ENCODE data around the gene LGI2.

DNA sequence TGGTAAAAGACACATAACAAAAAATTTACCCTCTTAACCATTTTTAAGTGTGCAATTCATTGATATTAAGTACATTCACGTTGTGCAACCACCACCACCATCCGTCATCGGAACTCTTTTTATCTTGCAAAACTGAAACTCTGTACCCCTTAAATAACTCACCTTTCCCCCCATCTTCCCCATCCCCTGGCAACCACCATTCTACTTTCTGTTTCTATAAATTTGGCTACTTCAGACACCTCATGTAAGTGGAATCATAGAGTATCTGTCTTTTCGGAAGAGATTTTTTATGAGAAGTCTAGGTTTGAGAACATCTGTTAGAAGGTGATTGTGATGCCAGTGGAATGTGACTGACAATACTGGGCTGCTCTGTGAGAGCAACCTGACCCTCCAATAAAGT lies 78.1 kb downstream of the LGI2 start:
- TF ChIP-seq, protein P1, sequence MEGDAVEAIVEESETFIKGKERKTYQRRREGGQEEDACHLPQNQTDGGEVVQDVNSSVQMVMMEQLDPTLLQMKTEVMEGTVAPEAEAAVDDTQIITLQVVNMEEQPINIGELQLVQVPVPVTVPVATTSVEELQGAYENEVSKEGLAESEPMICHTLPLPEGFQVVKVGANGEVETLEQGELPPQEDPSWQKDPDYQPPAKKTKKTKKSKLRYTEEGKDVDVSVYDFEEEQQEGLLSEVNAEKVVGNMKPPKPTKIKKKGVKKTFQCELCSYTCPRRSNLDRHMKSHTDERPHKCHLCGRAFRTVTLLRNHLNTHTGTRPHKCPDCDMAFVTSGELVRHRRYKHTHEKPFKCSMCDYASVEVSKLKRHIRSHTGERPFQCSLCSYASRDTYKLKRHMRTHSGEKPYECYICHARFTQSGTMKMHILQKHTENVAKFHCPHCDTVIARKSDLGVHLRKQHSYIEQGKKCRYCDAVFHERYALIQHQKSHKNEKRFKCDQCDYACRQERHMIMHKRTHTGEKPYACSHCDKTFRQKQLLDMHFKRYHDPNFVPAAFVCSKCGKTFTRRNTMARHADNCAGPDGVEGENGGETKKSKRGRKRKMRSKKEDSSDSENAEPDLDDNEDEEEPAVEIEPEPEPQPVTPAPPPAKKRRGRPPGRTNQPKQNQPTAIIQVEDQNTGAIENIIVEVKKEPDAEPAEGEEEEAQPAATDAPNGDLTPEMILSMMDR (IDR thresholded peaks at IDR 0.05; ENCODE audit: insufficient read depth, low read length, poor library complexity, severe bottlenecking), result no peak
- no peak for TF ChIP-seq EZH2phosphoT487 (conservative IDR thresholded peaks at IDR 0.05; ENCODE audit: low read length)

Measured in SU-DHL-6 (cell line).